GM18870 (cell line): ENCODE measurements around the gene CYTH1.

Experiments
- ATAC-seq: cut with Tn5 transposase; IDR thresholded peaks from one replicate; pipeline ENCODE4 v1.9.1; 2021; ENCODE audit warnings: moderate library complexity; ENCODE audit not compliant: unreplicated experiment

Gene CYTH1

DNA sequence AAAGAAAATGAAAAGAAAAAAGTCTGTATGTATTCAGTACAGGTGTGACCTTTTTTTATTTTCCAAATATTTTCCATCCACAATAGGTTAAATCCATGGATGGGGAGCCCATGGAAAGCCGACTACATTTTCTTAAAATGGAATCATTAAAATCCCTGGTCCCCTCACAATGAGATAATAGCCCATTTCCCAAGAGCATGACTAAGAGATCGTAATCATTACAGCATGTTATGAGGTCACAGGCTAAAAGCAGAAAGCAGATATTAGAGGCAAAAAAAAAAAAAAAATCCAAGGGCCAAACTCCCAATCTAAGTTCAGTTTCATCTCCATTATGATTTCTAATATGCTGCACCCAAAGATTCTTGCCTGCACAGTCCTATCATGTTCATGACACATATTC, 44.7 kb downstream of the CYTH1 start:
- ATAC-seq = no peak

- ATAC-seq = no peak
These were observed 45.5 kb downstream of the CYTH1 start for GRCh38 chr17:78736526-78737079.

- no peak for ATAC-seq
These were observed 46.1 kb downstream of the CYTH1 start for GRCh38 chr17:78735832-78736525.

DNA sequence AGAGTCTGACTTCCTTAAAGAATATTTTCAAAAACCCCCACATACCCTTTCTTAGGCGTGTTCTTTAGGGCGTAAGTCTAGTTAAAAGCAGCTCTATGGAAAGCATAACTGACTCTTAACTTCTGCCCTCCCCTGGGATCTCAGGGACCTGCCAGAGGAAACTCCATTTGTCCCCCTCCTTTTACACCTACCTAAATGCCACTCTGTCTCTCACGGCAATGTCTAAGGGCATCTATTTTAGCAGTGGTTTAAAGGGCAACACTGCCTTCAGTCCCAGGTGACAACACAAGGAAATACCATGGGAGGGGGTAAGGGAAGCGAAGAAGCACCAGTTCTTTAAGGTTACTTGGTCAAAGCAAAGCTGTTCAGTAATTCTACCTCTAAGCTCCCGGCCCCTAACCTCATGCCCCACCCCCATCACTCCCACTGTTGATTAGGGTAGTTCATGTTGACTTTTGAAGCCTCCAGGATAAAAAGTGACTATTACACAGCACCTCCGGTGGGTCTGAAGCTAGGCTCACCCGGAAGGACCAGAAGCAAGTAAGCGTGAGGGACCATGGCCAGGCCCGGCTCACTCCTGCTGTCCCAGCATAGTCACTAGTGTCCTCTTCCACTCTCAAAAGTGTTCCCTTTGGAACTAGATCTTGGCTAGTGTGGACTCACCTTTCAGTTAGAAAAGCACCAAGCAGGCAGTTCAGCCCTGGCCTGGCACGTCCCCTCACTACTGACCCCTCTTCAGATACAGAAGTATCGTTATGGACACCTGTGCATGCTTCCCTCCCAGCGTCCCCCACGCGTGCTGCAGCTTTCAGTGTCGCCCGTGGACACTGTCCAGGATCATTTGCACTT, 47.1 kb downstream of the CYTH1 start:
- ATAC-seq = no peak

DNA sequence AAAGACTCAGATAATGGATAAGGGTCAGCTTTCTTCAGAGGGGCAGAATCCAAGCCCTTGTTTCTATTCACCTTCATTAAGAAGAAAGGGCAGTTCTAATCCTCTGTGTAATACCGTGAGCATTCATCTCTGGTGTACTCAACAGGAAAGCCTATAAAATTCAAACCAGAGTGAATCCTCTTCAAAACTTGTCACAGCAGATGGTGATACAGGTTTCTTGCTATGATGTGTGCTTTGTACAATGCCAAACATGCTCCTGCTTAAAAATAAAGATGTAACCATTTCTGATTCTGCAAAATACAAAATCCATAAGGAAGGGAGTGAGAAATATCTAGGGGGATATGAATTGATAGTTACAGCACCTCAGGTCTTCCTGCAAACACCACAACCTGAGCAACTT, 49.7 kb downstream of the CYTH1 start:
- ATAC-seq = no peak

DNA sequence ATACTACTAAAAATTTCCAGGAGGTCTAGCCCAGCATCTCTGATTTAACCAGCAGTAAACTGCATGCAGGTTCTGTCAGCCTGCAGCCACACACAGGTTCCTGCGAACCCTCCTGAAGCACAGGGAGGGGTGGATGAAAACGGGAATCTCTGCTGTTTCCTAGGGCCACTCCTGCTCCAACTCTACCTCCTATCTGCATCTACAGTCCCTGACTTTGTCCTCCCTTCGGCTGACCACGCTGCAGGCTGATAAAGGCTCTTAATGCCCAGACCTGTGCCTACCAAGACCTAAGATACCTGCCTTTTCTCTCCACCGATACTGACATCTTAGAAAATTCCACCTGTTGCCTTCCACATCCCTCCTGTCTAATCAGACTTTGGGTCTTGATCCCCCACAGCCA, 50.2 kb downstream of the CYTH1 start:
- ATAC-seq = no peak

- no peak for ATAC-seq
These were observed 52.4 kb downstream of the CYTH1 start for GRCh38 chr17:78729641-78730040.

GRCh38 chr17:78728495-78728894, 53.6 kb downstream of the CYTH1 start:
- ATAC-seq = no peak

DNA sequence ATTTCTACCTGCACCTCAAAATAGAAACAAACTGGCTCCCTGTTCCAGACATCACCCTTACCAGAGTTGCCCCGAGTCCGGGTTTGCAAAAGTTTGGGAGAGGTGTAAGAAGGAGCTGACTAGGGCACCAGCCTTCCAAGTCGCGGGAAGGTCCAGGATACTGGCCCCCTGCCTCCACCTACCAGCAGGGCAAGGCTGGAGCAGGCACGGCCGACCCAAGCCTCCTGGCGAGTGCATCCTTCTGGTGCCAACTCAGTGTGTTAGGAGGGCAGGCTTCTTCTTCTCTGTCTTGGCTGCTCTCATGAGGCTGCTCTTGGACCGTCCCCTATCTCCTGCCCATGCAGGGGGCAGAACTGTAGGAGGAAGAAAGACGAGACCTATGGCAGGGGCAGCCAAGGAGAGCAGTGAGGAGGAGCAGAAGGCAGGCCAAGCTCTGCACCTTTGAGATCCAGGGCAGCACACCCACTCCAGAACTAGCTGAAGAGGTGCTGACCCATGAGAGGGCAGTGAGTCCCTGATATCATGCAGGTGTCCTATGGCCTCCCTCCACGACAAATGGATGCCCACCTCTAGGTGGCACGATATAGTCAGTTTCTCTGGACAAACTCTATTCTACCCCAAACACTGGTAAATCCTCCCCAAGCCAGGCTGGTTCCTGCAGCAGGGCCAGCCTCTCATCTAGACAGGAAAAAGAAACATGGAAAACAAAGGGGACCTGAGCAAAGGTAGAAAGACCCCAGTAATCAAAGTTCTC, 54.4 kb downstream of the CYTH1 start:
- ATAC-seq = no peak

- ATAC-seq = no peak
These were observed 55.0 kb downstream of the CYTH1 start for GRCh38 chr17:78727057-78727456.

- no peak for ATAC-seq
These were observed 55.6 kb downstream of the CYTH1 start for GRCh38 chr17:78726513-78726912.

- ATAC-seq = no peak
These were observed 56.5 kb downstream of the CYTH1 start for GRCh38 chr17:78725448-78726021.

DNA sequence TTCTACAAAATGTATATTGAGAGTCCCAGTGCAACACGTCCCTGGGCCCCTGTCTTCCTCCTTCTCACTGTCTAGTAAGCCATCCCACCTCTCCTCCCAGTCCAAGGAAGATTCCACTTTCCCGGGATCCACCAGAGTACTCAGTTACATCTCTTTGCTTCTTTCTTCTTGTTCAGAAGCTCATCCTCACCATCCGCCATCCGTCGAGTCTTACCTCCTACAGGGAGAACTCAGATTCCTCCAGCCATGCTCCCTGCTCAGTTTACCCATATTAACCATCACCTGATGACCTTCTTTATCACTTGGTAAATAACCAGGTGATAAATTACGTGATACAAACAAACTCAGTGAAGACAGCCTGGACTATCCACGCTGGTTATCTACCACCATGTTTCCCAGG, 57.1 kb downstream of the CYTH1 start:
- ATAC-seq = no peak

- ATAC-seq = no peak
These were observed 57.5 kb downstream of the CYTH1 start for GRCh38 chr17:78724544-78724943.

- ATAC-seq = no peak
These were observed 58.1 kb downstream of the CYTH1 start for GRCh38 chr17:78723957-78724356.

GRCh38 chr17:78723001-78723796, 58.9 kb downstream of the CYTH1 start:
- ATAC-seq = no peak

DNA sequence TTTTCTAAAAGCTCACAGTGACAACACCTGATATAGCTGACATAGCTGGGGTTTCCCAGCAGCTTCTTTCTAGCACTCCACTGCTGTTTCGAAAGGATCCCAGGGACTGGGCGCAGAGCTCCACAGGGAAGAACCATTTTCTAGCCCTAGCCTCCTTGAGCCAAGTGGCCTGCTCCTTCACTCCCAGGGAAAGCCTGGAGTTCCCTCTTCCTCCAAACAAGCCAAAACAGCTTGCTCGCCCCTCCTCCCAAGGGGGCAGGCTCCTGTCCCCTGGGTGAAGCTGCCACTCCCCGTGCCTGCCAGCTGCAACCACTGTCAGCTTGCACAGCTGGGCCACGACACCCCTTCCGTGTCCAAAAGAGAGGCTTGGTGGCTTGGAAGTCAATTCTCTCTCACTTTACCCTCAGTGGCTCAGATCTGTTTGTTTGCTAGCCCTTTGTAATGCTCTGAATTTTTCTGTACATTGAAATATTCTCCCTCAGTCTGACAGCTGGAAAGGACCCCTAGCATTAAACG, 59.8 kb downstream of the CYTH1 start:
- no peak for ATAC-seq

DNA sequence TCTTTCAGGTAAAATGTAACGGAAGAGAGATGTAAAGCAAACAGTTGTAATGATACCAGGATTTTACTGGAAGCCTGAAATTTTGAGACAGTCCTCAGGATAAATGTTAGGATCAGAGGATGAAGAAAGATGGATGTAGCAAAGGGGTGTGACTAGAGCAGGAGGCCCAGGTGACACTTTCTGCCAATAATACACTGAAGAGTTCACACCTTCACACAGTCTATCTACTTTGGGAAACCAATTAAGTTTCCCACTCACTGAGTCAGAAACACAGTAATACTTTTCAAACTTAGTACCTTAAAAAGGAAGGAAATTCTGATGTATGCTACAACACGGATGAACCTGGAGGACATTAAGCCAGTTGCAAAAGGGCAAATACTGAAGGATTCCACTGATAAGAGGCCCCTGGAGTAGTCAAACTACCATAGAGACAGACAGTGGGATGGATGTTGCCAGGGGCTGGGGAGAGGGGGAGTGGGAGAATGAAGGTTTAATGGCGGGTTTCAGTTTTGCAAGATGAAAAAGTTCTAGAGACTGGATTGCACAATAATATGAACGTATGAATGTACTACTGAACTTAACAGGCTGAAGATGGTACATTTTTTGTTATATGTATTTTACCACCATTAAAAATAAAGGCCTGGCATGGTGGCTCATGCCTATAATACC, 62.3 kb downstream of the CYTH1 start:
- ATAC-seq = no peak

DNA sequence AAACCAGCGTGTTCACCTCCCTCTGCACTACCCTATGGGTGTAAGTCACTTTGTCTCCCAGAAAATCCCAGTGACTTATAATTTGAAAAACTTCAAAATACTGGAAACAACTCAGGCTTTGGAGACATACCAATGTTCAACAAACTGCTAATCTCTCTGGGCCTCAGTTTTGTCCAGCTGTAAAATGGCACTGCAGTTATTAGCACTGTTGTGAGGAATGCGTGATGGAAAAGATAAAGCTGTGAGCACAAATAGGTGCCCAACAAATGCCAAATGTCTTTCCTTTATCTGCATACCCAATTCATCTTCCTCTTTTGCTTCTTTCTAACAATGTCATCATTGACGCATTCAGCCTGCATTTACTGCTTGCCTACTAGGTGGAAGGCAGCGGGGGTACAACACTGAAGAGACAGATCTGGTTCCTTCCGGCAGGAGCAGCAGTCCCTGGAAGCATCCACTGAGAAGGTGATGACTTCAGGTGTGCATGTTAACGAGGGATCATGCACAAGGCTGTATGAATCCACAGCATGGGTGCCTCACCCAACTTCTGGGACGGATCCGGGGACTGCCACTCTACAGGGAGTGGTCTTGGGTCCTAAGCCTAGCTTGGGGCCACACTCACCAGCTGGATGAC, 63.4 kb downstream of the CYTH1 start:
- ATAC-seq = no peak
